SK-MEL-5 (cell line): ENCODE data around the gene SPG21. TPM values are rescaled to one million over a fixed set of nuclear protein-coding genes. Genes with fewer than 3 reads are reported as not detected.

Experiments
- DNase-seq: peaks from one replicate; pipeline ENCODE4 v3.0.0-alpha.2; 2016; ENCODE audit warnings: low read depth, low spot score
- in situ Hi-C: cut with HindIII; loops from 2 replicates; pipeline ENCODE4 v1.10.0; 2016; ENCODE audit warnings: low sequenced_read_pairs, high pct_unique_total_duplicates, low pct_unique_long_range_greater_than_20kb
- total RNA-seq: library from RNA; depleted of rRNA; stranded (reverse); fragments of >200 nt; shearing (Covaris generic); gene quantifications from 2 replicates; pipeline ENCODE4 v1.2.3, GENCODE V29; 2014

The SPG21 gene
- total RNA-seq, 1 experiment from 2014 or later = 64.9 TPM

GRCh38 chr15:65004993-65005392 lies 15.3 kb upstream of the SPG21 start:
- in situ Hi-C loops = no loop called here
- no peak for DNase-seq

GRCh38 chr15:64997745-64998375 lies 8.1 kb upstream of the SPG21 start:
- DNase-seq = peak; percentile 55
- in situ Hi-C loops = no loop called here

DNA sequence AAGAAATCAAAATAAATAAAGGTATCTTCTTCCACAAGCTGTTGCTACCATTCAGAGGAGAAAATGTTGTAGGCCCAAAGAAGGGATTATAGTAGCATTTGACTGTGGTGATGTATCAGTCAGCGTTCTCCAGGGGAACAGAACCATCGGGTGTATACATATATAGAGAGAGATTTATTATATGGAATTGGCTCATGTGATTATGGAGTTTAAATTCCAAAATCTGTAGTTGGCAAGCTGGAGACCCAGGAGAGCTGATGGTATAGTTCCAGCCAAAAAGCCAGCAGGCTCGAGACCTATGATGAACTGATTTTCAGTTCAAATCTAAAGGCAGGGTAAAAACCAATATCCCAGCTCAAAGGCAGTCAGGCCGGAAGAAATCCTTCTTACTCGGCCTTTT lies 7.4 kb upstream of the SPG21 start:
- DNase-seq = no peak
- in situ Hi-C loops = no loop called here

- in situ Hi-C loops = no loop called here
- DNase-seq = peak; percentile 21
Measured at GRCh38 chr15:64993290-64993689, 3.6 kb upstream of the SPG21 start.

GRCh38 chr15:64991536-64992135 lies 1.9 kb upstream of the SPG21 start:
- DNase-seq = no peak
- in situ Hi-C loops = no loop called here

- in situ Hi-C loops = no loop called here
- no peak for DNase-seq
Measured at GRCh38 chr15:64990168-64990470, 405 bp upstream of the SPG21 start.

DNA sequence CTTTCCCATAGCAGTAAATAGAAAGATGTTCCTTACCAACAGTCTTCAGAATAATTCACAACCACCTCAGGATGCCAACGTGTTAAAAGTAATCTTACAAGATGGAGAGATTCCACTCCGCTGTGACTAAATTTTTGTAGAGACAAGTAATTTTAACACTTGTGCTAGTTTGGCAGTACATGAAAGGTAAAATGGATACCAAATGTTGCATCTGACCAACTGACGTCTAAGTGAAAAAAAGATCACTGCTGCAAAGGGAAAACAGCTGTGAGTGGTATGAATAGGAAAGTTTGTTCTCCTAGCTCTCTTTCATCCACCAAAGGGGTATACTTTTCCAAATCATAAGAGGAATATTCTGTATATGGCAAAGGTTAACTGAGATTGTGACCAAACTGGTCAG lies 2.6 kb downstream of the SPG21 start:
- in situ Hi-C loops = no loop called here

DNA sequence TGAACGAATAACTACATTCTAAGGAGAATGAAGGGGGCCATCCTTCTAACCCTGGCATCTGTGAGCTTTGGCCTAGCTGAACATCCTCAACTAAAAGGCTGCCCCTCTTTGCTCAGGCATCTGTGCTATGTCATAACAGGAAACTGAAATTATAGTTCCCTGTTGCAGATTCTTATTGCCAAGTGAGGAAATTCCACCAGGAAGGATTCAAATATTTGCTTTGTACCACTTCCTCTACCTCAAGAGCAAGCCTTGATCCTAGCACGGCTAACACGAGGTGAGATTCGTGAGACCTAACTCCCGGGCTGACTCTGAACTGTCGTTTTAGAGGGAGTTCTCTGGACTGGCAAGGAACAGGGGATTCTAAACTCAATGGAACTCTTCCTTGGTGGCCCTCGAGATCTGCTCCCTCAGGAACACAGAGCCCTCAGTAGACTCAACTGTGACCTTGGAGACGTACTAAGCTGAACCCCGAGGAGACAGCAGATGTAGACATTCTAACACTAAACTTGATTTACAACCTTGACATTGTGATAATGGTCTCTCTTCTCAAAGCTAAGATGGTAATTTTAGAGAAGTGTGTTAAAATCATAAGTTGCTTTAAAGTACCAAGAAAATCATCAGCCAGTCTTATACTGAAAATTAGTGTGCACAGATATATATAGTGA lies 4.2 kb downstream of the SPG21 start:
- DNase-seq = no peak
- in situ Hi-C loops = no loop called here

More for the DNA sequence above, 2.6 kb downstream of the SPG21 start:
- no peak for DNase-seq

DNA sequence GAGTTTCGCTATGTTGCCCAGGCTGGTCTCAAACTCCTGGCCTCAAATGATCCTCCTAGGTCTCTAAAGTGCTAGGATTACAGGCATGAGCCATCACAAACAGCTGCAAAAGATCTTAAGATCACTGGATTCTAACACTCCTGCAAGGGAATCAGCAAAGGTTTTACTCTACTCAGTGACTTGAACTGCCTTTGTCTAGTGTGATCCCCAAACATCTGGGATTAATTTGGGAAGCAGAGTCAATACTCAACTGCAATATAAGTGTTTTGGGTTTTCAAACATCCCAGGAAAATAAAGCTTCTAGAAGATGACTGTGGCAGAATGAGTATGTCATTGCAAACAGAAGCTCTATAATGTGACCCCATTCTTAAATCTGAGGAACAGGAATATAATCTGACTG lies 7.2 kb downstream of the SPG21 start:
- in situ Hi-C loops = no loop called here
- no peak for DNase-seq

GRCh38 chr15:64981812-64982431 lies 7.8 kb downstream of the SPG21 start:
- DNase-seq = no peak
- in situ Hi-C loops = no loop called here

DNA sequence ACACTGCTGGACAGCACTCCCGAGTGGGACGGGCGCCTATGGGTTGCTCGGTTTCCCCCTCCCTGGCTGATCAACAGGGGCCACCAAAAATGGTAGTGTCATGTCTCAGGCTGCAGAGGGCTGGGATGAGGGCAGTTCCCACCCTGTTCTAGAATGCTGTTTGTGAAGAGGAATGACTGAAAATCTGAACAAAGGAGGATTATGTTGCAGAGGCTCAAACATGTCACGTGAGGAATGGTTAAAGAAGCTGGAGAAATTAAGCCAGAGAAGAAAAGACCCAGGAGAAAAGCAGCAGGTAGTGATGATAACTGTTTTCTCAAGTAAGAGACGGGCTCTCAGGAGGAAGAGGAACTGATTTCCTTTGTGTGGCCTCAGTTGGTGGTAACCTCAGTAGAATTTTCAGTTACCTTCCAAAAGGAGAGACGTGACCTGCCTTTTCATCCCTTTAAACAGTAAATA lies 10.4 kb downstream of the SPG21 start:
- in situ Hi-C loops = no loop called here
- DNase-seq = peak; percentile 60

DNA sequence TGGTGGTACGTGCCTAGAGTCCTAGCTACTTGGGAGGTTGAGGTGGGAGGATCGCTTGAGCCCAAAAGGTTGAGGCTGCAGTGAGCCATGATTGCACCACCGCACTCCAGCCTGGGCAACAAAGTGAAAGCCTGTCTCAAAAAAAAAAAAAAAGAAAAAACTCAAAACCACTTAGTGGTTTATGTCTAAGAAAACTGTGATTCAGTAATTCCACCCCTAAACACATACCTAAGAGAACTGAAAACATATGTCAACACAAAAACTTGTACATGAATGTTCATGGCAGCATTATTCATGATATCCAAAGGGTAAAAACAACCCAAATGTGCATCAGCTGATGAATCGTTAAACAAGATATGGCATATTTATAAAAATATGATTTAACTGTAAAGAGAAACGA lies 14.3 kb downstream of the SPG21 start:
- in situ Hi-C loops = no loop called here
- no peak for DNase-seq

GRCh38 chr15:64970698-64971097 lies 19.0 kb downstream of the SPG21 start:
- in situ Hi-C loops = no loop called here
- DNase-seq = no peak

DNA sequence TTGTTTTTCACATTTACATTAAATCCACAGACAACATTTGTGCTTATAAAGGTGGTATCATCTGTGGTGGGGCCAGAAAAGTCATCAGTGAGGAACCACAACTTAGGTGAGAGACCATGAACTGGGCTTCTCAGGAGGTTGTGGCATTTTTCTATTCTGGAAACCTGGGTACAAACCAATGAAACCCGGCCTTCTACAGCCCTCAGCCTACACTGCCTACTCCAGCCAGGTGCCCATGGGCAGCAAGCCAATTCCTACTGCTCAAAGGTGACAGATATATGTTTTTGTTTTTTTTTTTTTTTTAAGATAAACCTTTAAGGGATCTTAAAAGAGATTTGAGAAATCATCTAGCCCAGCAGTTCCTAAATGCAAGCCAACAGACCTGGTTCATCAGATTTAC lies 20.3 kb downstream of the SPG21 start:
- in situ Hi-C loops = no loop called here
- DNase-seq = no peak

DNA sequence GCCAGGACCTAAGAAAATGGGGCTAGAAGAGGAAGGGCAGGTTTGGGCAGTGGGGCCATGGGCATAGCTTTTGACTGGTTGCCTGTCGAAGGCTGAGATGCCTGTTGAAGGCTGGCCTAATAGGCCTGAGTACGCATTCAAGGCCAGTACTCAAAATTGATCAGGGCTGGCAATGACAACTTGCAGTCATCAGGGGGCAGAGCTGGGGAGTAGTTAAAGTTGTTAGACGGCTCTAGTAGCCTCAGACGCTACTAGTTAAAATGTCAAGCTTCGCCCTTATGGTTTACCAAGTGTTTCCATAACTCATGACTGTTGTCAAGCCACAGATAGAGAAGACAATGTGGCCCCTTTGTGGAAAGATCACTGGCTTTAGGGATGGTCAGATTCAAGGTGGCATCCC lies 28.7 kb downstream of the SPG21 start:
- no peak for DNase-seq

GRCh38 chr15:64960153-64960552 lies 29.6 kb downstream of the SPG21 start:
- in situ Hi-C loops = no loop called here
- DNase-seq = no peak

More for the DNA sequence above, 28.7 kb downstream of the SPG21 start:
- in situ Hi-C loops = no loop called here

GRCh38 chr15:64959128-64959527 lies 30.6 kb downstream of the SPG21 start:
- in situ Hi-C loops = no loop called here
- DNase-seq = no peak

DNA sequence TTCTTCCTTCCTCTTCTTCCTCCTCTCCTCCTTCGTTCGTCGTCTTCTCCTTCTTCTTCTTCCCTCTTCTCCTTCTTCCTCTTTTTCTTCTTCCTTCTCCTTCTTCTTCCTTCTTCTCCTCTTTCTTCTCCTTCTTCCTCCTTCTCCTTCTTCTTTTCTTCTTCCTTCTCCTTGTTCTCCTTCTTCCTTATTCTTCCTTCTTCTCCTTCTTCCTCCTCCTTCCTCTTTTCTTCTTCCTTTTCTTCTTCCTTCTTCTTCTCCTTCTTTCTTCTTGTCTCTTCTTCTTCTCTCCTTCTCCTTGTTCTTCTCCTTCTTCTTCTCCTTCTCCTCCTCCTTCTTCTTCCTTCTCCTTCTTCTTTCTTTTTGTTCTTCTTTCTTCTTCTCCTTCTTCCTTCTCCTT lies 35.3 kb downstream of the SPG21 start:
- no peak for DNase-seq
- in situ Hi-C loops = no loop called here
